GM12873 (cell line): Measurements from ENCODE around the gene FAM114A1.

Source experiments
- TF ChIP-seq, protein P1 (sequence below): IDR thresholded peaks from 2 replicates; pipeline ENCODE4 v1.5.1; 2012; ENCODE audit warnings: low read depth, mild to moderate bottlenecking, moderate library complexity, low read length, control low read depth; ENCODE audit not compliant: insufficient read depth; ENCODE audit errors: missing control alignments

Gene FAM114A1

DNA sequence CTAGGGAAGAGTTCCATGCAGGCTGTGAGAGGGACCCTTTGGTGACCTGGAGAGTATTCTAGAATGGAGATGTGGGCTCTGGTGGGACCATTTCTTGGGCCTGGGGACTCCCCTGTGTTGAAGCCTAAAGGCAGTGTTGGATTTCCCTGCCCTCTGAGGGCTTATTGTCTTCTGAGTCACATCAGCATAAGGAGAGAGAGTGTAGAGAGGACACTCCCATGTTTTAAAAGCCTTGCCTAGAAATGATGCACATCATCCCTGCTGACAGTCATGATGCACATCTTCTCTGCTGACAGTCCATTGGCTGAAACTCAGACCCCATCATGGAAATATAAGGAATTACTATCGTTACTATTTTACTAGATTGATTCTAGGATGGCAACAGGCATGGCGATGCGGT, 51.9 kb downstream of the FAM114A1 start:
- TF ChIP-seq, protein P1, sequence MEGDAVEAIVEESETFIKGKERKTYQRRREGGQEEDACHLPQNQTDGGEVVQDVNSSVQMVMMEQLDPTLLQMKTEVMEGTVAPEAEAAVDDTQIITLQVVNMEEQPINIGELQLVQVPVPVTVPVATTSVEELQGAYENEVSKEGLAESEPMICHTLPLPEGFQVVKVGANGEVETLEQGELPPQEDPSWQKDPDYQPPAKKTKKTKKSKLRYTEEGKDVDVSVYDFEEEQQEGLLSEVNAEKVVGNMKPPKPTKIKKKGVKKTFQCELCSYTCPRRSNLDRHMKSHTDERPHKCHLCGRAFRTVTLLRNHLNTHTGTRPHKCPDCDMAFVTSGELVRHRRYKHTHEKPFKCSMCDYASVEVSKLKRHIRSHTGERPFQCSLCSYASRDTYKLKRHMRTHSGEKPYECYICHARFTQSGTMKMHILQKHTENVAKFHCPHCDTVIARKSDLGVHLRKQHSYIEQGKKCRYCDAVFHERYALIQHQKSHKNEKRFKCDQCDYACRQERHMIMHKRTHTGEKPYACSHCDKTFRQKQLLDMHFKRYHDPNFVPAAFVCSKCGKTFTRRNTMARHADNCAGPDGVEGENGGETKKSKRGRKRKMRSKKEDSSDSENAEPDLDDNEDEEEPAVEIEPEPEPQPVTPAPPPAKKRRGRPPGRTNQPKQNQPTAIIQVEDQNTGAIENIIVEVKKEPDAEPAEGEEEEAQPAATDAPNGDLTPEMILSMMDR: no peak

GRCh38 chr4:38920186-38920585, 52.6 kb downstream of the FAM114A1 start:
- TF ChIP-seq, protein P1: no peak

GRCh38 chr4:38920677-38921076, 53.1 kb downstream of the FAM114A1 start:
- TF ChIP-seq, protein P1: no peak

GRCh38 chr4:38921151-38921550, 53.5 kb downstream of the FAM114A1 start:
- TF ChIP-seq, protein P1: no peak

DNA sequence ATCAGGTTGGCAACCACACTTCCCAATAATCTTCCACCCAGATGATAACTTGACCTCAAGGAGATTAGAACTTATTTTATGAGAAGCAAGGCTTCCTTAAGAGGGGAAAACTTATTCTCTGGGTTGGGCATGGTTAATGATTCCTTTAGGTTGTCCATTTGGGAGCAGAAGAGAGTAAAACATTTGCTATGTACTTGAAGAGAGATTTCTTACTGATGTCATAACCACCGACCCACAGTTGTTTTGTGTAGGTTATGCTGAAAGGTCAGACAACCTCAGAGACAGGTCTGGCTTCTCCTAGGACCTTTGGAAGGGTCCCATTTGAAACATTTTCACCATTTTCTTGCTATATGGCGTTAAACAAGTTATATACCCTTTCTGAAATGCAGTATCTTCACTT, 56.1 kb downstream of the FAM114A1 start:
- TF ChIP-seq, protein P1: no peak

DNA sequence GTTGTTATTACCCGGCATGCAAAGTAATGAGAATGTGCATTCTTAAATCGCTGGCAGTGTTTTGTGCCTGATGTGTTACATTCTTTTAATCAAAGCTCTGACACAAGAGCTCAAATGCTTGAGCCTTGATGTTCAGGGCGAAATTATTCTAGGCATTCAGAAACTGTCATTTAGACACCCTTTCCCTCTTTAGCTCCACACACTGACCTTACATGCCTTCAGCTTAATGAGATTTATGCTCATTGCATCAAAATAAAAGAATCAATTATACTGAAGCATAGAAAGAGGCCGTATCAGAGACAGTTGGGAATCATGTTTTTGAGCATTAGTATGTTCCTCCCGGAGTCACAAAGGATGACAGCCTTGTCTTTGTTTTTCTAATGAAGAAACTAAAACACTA, 56.7 kb downstream of the FAM114A1 start:
- TF ChIP-seq, protein P1: no peak

DNA sequence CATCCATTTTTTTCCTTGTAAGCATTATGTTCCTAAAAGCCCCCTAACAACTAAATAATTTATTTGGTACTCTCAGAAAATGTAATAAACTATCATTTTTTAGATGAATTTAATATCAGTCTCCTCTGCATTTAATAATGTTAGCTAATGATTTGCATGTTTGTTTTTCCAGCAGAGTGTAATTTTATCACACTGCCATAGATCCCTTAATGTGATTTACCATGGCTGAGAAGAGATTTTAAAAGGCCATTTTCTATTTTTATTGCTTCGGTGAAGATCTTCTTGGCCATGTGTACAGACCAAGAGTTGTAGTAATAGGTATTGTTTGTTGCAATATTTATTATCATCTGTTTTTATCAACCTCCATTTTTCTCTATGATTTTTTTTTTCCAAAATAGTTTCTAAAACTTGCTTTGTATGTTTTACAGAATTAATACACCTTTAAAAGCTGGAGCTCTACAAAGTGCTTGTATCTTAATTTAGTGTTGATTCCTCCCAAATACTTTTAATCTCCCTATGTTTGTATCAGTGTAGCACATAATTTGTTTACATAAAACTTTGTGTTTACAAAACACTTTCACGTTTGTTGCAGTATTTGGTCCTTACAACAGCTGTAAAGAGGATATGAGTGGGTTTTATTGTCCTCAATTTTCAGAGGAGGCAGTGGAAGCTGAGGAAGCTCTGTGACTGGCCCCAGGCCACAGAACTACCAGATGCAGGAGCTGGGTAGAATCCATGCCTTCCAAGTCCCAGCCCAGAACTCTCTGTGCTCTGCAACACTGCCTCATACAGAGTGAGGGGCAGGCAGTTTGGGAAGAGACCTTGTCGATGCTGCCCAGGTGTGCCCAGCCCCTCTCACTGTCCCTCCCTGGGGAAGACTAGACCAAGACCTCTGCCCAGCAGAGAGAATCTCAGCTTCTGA, 58.1 kb downstream of the FAM114A1 start:
- TF ChIP-seq, protein P1: no peak
